Colonic mucosa (tissue), 4 donors: ENCODE data around the gene CCNT2. TPM values are rescaled to one million over a fixed set of nuclear protein-coding genes. Genes with fewer than 3 reads are reported as not detected.
"Not testable (repeated sequence)": the region's sequence is repeated elsewhere in the genome, so short reads cannot be mapped to it uniquely, and the experiment has no call there.

Experiments used
- DNase-seq: peaks from one replicate; pipeline ENCODE4 v3.0.0-alpha.2; 2020
- H3K27ac ChIP-seq: fragments of 200-600 bp; one replicate; pipeline ENCODE4 v1.8.0; 2021
- H3K27me3 ChIP-seq: fragments of 200-600 bp; one replicate; pipeline ENCODE4 v1.8.0; 2021
- H3K36me3 ChIP-seq: fragments of 200-600 bp; one replicate; pipeline ENCODE4 v1.8.0; 2021
- H3K4me1 ChIP-seq: fragments of 200-600 bp; one replicate; pipeline ENCODE4 v1.8.0; 2021; ENCODE audit warnings: mild to moderate bottlenecking
- H3K4me3 ChIP-seq: fragments of 200-600 bp; one replicate; pipeline ENCODE4 v1.8.0; 2021
- H3K9ac ChIP-seq, 2 donors: one replicate each; pipeline ENCODE4 v1.7.0; 2013; ENCODE audit warnings: control low read depth in 2 of 2, low read depth in 2 of 2, low read length in 2 of 2
- H3K9me3 ChIP-seq: fragments of 200-600 bp; one replicate; pipeline ENCODE4 v1.8.0; 2021
- CTCF ChIP-seq: fragments of 200-600 bp; IDR thresholded peaks from one replicate; pipeline ENCODE4 v1.8.0; 2022; ENCODE audit warnings: antibody characterized with exemption, mild to moderate bottlenecking
- intact Hi-C: fragments of 100-400 bp; cut with DNase I; formaldehyde crosslinking; loops from one replicate; pipeline ENCODE4 v1.14.1; 2022
- total RNA-seq, 2 donors: library from RNA; stranded (reverse); fragmentation: NEBNext Ultra II Directional in 1 of 2; extraction: Animal tissue kit (Norgen Biotek cat#: 25700) in 1 of 2; gene quantifications; one replicate each; pipeline ENCODE4 v1.2.1, GENCODE V29; 2021
- donor health status: healthy.
- donor health status: DM: no; HTN: no; CAD: no.
- donor health status: DM: no; HTN: no; CAD: no.

The CCNT2 gene
- total RNA-seq, 2 donors from 2014 or later: 26.3 to 38.7 TPM

DNA sequence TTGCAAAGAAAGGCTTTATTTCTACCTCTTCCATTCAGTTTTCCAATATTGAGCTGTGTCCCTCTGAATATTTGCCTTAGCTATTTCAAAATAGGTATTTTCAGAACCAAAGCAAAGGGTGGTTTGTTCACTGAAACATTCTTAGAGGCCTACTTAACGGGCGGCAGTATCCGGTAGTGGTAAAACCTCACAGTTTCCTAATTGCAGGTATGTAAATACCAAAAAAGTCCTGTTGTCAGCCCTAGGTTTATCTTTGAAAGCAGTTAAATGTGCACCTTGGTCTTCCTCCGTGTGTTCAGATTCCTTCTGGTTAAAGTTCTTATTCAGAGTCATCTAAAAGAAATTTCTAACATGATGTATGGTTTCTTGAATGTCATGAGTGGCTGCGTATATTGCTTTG is 38.9 kb downstream of the CCNT2 start:
- Histone ChIP-seq H3K4me1 (no peaks in the 10 kb centered on the region), H3K27ac (no peak overlapping the region), H3K9me3 (no peaks in the 10 kb centered on the region), H3K9ac (no peak overlapping the region), H3K36me3 (no peaks in the 10 kb centered on the region), H3K4me3 (no peak overlapping the region), H3K27me3 (no peaks in the 10 kb centered on the region)
- DNase-seq: no peak
- intact Hi-C loops: no loop called here
- TF ChIP-seq CTCF: no peak

GRCh38 chr2:134967166-134967565 is 48.5 kb downstream of the CCNT2 start:
- H3K4me3 ChIP-seq, H3K9ac ChIP-seq, H3K9me3 ChIP-seq, intact Hi-C loops, H3K4me1 ChIP-seq, H3K36me3 ChIP-seq, H3K27me3 ChIP-seq, H3K27ac ChIP-seq, DNase-seq: not testable (repeated sequence)

DNA sequence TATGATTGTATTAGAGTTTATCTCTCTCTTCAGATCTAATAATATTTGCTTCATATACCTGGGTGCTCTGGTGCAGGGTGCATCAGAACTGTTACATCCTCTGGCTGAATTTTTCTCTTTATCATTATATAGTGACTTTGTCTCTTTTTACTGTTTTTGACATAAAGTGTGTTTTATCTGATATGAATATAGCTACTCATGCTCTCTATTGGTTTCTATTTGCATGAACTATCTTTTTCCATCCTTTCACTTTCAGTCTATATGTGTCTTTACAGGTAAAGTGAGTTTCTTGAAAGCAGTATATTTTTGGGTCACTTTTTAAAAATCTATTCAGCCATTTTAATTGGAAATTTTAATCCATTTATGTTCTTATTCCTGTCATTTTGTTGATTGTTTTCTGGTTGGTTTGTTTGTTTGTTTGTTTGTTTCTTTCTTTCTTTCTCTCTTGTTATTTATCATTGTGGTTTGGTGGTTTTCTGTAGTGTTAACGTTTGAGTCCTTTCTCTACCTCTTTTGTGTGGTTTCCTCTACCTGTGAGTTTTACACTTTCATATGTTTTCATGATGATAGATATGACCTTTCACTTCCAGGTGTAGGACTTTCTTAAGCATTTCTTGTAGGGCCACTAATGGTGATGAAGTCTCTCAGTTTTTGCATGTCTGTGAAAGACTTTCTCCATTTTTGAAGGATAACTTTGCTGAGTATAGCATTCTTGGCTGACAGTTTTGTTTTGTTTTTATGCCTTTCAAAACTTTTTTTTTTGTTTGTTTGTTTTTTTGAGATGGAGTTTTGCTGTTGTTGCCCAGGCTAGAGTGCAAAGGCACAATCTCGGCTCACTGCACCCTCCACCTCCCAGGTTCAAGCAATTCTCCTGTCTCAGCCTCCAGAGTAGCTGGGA is 54.9 kb downstream of the CCNT2 start:
- H3K27ac ChIP-seq: no peak overlapping the region
- no peak overlapping the region for H3K9ac ChIP-seq
- intact Hi-C loops: no loop called here
- no peaks in the 10 kb centered on the region for H3K27me3 ChIP-seq
- TF ChIP-seq CTCF: no peak
- no peaks in the 10 kb centered on the region for H3K4me1 ChIP-seq
- H3K9me3 ChIP-seq: no peaks in the 10 kb centered on the region
- no peak for DNase-seq
- H3K36me3 ChIP-seq: no peaks in the 10 kb centered on the region
- H3K4me3 ChIP-seq: no peak overlapping the region

- no peak for TF ChIP-seq CTCF
- DNase-seq: no peak
- no peaks in the 10 kb centered on the region for H3K9me3 ChIP-seq
- no peaks in the 10 kb centered on the region for H3K27me3 ChIP-seq
- H3K4me1 ChIP-seq: no peaks in the 10 kb centered on the region
- H3K9ac ChIP-seq: no peak overlapping the region
- H3K27ac ChIP-seq: no peak overlapping the region
- intact Hi-C loops: no loop called here
- no peaks in the 10 kb centered on the region for H3K36me3 ChIP-seq
- no peak overlapping the region for H3K4me3 ChIP-seq
Measured at GRCh38 chr2:134975281-134976009, 56.8 kb downstream of the CCNT2 start.

DNA sequence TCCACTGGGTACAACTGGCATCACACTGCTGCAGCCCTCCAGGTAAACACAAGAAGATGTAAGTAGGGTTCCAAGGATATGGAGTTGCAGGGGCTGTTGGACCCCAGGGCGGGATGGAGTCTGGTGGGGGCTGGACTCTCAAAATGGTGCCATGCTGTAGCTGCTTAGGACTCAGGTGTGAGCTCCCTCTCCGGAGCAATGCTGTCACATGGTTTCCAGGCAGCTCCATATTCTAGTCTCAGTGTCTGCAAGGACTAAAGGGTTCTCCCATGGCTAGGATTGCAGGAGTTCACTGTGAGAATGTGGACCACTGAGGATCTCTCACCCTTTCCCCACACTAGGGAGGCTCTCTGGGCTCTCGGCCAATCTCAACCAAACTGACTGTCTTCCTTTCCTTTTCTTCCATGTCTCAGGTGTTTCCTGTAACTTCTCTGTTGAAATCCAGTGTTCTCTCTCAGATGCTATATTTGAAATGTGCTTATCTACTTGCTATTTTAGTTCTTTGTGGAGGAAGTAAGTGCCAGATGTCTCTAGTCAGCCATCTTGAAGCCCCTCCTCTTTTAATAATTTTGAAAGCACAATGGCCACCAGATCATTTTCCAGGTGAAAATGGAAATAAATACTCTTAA is 57.6 kb downstream of the CCNT2 start:
- intact Hi-C loops: no loop called here
- H3K27ac ChIP-seq: no peak overlapping the region
- DNase-seq: no peak

DNA sequence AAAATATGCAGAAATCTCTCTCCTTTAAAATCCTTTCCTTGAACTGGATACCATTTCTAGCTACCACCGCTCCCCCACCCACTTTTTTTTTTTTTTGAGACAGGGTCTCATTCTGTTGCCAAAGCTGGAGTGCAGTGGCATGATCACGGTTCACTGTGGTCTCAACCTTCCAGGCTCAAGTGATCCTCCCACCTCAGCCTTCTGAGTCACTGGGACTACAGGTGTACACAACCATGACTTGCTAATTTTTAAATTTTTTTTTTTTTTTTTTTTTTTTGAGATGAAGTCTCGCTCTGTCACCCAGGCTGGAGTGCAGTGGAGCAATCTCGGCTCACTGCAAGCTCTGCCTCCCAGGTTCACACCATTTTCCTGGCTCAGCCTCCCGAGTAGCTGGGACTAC is 58.5 kb downstream of the CCNT2 start:
- DNase-seq, H3K9ac ChIP-seq, intact Hi-C loops: not testable (repeated sequence)

More for the DNA sequence above, 57.6 kb downstream of the CCNT2 start:
- Histone ChIP-seq H3K9ac (no peak overlapping the region), H3K9me3 (no peaks in the 10 kb centered on the region), H3K36me3 (no peaks in the 10 kb centered on the region), H3K4me3 (no peak overlapping the region), H3K27me3 (no peaks in the 10 kb centered on the region), H3K4me1 (no peaks in the 10 kb centered on the region)
- no peak for TF ChIP-seq CTCF

More for the DNA sequence above, 58.5 kb downstream of the CCNT2 start:
- not testable (repeated sequence) for H3K27me3 ChIP-seq, H3K4me1 ChIP-seq, H3K4me3 ChIP-seq, H3K9me3 ChIP-seq, H3K36me3 ChIP-seq, H3K27ac ChIP-seq
